Effector CD4-positive, alpha-beta T cell (primary cell): Measurements from ENCODE around the gene RUNX3.
"Not testable (repeated sequence)": the region's sequence is repeated elsewhere in the genome, so short reads cannot be mapped to it uniquely, and the experiment has no call there.

Experiments used
- DNase-seq: peaks from one replicate; pipeline ENCODE4 v3.0.0-alpha.2; 2020

The RUNX3 gene

DNA sequence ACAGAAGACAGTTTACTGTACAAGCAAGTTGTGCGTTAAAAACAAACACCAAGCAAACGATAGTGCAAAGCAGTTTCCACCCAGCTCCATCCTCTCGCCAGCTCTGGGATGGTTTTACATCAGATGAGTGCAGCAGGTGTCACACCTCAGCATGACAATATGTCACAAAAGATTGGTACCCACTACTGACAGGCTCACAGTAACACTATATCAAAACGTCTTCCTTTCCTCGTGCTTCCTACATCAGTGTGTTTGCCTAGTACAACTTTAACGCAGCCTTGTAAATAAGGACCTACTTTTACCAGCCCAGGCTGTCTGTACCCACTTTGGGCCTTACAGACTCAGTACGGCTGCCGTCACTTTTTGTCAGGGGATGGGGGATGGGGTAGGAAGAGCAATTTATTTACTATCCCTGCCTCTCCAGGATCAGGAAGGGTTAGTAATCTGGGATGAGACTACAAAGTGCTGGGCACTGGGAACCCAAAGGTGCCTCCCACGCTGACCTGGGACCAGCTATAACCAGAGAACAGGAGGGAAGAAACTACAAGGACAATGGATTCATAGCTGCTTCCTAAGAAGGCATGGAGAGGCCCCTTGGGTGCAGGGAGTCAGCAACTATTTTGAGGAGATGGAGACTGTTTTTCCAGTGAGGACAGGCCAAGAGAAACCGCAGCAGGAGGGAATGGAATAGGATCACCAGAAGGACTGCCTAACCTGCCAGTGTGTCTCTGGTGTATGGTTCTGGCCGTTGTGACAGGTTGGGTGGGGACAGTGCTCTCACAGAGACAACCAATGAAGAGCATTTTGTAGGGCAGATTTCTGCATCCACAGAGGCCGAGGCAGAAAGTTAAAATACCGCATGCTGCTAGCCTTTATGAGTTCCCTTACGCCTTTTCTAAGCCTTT is 30.2 kb downstream of the RUNX3 start:
- DNase-seq, result no peak

DNA sequence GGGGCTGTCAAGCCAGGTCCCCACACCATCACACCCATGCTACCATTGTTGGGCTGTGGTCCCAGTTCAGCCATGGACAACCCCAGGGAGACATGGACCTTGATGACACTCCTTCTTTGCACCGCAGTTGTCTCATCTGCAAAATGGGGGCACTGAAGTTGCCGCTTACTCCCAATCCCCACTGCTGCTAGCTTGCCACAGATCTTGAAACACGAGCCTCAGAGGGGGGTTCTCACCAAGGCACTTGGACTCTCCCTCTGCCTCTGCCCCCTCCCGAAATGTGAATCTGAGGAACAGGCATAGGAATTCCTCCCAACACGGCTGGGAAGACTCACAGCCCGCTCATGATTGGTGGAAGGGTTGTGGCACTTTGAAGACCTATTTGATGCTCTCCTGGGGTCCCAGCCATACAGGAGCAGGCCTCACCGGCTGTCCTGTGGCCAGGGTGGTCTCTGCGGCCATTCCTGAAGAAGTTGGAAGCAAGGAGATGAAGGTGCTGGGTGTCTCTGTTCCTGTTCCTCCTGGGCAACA is 31.1 kb downstream of the RUNX3 start:
- DNase-seq, result no peak

DNA sequence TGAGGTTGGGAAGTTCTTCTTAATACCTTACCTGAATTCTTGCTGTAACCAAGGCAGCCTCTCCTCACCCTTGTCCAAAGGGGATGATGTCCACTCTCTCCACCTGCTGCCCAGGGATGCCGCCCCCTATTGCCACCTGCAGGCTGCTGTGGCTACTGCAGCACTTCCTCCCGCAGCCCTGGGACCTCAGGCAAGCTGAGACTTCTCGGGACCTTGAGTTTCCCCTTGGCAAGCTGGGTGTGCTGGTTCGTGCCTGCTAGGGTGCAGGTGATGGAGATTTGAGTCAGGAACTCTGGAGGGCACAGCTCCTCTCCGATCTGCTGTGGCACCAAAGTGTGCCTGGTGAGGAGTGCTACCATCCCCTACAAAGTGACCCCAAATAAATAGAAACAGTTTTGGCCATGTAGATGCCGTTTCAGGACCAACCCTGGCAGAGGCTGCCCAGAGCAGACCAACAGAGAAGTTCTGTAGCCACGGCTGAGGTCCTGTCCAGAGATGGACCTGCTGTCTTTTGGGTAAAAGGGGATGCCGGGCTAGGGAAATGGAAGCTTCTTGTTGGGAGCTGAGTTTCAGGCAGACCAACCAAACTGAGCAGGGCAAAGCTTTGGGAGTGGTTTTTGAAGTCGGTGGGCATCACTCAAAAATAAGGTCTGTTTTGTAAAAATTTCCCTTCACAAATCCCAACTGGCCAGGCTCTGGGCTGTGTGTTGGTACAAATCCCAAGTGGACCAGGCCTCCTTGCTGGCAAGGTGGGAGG is 31.7 kb downstream of the RUNX3 start:
- no peak for DNase-seq

DNA sequence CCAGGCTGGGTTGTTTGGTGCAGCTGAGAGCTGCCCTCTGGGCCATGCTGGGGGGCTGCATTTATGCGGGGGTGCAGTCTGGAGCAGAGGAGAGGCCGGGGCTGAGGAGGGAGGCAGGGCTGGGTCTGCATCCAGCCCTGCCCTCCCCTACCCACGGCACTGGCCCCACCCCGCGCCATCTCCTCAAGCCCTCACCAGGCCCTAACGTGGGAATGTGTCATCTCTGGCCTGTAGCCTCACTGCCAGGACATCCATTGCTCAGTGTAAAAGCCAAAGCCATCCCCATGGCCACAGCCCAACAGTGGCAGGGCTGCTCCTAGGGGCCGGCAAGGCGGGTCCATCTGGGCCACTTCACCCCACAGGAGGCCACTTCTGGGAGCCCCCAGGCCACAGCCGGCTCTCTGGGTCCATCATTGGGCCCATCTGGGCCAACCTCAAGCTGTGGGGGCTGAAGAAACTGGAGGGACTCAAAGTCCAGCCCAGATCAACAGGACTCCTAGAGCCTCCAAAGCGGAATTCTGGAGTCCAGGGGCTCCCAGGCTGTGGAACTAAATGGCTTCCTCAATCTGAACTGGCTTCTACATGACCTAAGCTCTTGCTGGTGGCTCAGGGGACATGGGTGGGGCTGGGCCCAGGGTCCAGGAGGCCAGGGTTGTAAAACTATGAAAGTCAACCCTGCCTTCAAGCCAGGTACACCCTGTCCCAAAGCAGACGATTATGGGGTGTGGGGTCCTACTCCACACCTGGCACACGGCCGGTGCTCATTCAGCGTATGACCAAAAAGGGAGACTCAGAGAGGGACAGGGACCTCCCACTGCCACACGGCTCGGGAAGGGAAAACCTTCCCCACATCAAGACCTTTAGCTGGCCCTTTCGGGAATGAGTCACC is 32.6 kb downstream of the RUNX3 start:
- no peak for DNase-seq

DNA sequence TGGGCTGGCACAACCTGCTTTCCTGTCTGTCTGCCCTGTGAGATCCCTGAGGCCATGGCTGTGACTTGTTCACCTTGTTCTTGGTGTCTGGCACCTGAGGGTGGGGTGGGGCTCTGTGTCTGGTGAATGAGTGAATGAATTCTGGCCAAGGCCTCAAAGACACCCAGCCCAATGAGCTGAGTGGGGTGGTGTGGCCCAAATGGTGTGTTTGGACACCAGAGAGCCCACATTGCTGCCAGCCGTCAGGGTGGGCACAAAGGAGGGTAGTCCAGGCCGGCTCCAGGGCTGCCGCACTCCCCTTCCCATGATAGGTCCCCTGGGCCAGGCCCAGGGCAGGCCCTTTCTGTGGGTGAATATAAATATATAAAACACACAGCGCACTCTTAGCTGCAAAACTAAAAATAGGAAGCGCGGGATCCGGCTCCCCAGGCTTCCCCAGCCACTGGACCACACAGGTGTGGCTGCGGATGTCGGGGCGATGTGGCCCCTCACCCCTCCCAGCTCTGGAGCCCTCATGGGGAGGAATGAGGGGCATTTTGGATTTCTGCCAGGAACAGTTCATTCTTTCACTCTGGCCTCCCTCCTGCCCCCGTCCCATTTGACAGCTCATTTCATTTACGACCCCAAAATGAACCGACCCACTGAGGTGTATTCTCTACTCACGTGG is 33.3 kb downstream of the RUNX3 start:
- no peak for DNase-seq

DNA sequence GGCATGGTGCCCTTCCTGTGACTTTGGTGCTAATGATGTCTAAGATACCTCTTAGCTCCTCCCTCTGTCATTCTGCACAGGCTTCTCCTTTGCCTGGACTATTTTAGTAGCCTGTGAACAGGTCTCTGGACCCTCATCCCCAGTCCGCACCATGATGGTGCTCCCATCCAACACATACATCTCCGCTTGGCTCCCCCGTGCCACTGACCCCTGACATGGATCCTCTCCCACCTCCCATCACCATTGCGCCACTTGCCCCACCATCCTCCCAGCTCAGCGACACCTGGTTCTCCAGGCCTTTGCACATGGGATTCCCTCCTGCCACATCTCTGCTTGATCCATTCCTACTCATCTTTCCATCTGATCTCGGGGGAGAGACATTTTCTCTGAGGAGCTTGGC is 33.9 kb downstream of the RUNX3 start:
- DNase-seq, result no peak

DNA sequence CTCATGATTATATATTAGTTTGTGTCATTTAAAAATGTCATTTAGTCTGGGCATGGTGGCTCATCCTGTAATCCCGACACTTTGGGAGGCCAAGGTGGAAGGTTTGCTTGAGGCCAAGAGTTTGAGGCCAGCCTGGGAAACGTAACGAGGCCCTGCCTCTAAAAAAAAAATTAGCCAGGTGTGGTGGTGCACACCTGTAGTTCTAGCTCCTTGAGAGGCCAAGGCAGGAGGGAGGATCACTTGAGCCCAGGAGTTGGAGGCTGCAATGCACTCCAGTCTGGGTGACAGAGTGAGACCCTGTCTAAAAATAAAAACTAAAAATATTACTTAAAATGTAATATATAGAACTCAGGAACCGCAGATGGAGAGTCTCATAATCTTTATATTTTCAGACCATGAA is 34.6 kb downstream of the RUNX3 start:
- no peak for DNase-seq

DNA sequence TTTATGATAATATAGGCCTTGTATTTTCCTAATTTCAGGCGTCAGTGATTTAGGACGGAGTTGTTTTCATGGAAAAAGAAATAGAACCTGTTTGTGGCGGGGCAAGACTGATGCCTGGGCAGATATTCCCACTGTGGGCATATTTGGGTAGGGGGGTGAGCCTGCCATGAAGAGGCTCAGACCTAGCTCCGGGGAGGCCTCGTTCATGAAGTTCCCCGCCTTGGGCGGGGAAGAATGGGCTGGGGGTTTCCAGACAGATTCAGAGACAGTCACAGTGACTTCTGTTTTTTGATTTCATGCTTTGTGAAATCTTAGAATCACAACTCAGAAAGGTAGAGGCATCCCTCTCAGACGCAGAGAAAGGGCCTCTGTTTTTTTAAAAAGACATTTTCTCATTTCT is 36.1 kb downstream of the RUNX3 start:
- no peak for DNase-seq

DNA sequence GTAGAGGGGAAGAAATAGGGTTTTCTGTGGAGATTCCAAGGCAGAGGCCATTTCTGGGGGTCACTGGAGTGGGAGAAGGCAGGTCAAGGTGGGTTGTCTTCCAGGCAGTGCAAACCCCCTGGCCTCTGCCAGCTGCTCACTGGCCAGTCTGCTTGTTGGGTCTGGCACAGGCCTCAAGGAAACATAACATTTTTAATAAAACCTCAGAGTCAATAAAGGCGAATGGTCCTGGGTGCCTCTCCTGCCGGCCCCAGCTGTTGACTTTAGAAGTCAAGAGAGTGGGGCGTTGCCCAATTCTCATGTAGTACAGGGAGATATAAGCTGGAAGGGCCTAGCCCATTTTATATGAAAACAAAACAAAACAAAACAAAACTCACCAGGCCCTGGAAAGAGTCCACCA is 36.6 kb downstream of the RUNX3 start:
- DNase-seq, result no peak

DNA sequence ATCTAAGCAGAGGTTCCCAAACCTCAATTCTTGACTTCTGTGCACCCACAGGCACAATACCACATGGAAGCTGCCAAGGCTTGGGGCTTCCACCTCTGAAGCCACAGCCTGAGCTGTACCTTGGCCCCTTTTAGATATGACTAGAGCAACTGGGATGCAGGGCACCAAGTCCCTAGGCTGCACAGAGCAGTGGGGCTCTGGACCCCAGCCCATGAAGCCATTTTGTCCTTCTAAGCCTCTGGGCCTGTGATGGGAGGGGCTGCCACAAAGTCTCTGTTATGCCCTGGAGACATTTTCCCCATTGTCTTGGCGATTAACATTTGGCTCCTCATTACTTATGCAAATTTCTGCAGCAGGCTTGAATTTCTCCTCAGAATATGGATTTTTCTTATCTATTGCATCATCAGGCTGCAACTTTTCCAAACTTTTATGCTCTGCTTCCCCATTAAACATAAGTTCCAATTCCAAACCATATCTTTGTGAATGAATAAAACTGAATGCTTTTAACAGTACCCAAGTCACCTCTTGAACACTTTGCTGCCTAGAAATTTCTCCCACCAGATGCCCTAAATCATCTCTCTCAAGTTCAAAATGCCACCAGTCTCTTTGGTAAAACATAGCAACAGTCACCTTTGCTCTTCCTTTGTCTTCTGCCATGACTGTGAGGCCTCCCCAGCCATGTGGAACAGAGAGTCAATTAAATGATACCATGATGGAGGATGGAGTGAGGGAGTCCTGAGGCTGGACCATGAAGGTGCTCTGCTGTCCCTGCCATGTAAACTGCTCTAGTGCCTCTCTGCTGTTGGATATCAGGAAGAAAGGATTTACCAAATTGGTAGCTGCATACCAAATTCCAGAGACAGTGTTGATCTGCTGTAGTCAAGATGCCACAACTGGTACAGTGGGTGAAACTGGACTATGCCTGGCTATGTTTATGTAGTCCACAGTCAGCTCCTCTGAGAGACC is 37.6 kb downstream of the RUNX3 start:
- no peak for DNase-seq

DNA sequence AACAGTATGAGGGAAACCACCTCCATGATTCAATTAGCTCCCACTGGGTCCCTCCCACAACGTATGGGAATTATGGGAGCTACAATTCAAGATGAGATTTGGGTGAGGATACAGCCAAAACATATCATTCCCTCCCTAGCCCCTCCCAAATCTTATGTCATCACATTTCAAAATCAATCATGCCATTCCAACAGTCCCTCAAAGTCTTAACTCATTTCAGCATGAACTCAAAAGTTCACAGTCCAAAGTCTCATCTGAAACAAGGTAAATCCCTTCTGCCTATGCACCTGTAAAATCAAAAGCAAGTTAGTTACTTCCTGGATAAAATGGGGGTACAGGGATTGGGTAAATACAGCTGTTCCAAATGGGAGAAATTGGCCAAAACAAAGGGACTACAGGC is 38.7 kb downstream of the RUNX3 start:
- not testable (repeated sequence) for DNase-seq

DNA sequence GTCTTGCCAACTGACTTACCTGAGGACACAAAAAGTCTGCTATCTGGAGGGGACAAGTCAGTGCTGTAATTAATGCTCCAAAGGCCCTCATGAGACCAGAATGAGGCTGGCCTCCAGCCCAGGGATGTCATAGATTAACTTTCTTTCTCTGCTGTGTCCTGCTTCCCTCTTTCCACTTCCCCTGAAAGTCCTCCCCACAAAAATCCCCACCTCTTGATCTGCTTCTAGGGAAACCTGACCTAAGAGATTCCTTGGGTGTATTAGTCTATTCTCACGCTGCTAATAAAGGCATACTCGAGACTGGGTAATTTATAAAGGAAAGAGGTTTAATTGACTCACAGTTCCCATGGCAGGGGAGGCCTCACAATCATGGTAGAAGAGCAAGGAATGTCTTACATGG is 39.2 kb downstream of the RUNX3 start:
- DNase-seq, result no peak

DNA sequence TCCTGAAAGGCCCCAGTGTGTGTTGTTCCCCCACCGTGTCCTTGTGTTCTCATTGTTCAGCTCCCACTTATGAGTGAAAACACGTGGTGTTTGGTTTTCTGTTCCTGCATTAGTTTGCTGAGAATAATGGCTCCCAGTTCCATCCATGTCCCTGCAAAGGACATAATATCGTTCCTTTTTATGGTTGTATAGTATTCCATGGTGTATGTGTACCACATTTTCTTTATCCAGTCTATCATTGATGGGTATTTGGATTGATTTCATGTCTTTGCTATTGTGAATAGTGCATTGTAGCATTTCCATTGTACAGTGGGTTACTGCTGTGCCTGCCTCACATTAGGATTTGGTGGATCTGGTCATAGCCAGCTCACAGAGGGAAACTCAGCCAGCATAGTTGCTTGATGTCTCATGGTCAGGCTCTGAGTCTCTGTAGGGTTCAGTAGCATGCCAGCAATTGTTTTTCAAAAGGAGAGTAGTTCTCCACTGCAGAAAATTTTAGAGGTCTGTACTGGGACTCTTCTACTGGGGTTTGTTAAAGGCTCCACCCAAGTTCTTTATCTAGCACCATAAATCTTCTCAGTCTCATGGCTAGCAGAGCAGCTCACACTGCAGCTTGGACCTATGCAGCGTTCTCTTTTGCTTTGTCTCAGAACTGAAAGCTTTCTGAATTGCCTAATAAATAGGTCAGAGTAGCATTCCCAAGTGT is 41.0 kb downstream of the RUNX3 start:
- no peak for DNase-seq

DNA sequence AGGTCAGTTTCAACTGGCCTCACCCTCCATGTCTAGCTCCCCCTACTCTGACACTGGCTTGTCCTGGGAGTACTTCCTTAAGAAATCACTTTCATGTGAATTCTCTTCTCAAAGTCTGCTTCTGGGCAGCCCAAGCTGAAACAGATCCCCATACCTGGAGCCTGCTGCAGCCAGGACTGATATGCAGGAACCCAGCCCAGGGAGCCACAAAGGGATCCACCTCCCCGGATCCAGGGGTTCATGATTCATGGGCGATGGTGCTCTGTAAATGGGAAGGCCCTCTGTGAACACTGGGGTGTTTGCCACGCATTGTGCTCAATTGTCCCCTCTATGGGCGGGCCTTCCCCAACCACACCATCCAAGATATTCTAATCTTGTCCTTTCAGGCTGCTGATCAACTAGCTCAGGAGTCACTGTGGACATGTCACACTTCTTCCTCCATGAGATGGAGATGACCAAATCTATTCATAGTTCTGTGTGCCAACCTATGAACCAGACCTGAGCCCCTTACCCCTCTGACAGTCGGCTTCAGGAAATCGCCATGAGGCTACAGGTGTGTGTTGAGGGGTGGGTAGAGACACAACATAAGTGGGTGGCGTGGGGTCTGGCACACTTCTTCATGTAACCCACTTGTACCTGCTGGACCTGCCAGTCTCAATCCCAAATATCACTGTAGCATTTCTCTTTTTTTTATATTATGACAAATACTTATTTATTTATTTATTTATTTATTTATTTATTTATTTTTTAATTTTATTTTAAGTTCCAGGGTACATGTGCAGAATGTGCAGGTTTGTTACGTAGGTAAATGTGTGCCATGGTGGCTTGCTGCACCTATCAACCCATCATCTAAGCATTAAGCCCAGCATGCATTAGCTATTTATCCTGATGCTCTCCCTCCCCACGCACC is 41.8 kb downstream of the RUNX3 start:
- no peak for DNase-seq

DNA sequence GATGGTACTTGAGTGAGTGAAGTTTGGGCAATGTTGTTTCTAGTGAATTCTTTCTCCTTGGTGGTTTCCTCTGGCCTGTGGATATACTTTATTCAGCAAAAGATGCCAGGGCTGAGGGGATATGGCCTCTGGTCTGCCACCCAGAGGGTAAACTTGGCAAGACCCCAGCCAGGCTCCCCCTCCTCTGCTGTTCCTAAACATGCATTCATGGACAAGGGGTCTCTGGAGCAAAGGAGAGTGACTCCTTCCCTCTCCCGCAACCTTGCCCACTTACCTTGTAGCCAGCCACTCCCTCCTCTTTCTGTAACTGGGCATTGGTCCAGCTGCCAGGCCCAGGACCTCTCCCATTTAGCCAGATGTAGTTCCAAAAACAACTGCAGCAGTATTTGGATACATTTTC is 43.8 kb downstream of the RUNX3 start:
- DNase-seq, result no peak

DNA sequence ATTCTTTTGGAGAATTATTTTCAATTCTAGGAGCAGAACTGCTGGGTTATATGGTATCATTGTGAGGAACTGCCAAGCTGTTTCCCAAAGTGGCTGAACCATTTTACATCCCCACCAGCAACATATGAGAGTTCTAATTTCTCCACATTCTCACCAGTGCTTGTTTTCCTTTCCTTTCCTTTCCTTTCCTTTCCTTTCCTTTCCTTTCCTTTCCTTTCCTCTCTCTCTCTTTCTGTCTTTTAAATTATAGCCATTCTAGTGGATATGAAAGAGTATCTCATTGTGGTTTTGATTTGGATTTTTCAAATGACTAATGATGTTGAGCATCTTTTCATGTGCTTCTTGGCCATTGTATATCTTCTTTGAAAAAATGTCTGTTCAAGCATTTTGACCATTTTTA is 45.3 kb downstream of the RUNX3 start:
- no peak for DNase-seq

DNA sequence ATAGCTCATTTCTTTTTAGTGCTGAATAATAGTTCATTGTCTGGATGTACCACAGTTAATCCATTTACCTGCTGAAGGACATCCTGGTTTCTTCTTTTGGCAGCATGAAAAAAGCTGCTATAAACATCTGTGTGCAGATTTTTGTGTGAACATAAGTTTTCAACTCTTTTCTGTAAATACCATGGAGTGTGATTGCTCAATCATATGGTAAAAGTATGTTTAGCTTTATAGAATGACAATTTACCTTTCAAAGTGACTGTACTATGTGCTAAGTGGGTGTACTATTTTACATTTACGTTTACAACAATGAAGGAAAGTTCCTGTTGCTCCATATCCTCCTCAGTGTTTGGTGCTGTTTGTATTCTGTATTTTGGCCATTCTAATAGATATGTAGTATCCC is 49.0 kb downstream of the RUNX3 start:
- DNase-seq, result no peak

DNA sequence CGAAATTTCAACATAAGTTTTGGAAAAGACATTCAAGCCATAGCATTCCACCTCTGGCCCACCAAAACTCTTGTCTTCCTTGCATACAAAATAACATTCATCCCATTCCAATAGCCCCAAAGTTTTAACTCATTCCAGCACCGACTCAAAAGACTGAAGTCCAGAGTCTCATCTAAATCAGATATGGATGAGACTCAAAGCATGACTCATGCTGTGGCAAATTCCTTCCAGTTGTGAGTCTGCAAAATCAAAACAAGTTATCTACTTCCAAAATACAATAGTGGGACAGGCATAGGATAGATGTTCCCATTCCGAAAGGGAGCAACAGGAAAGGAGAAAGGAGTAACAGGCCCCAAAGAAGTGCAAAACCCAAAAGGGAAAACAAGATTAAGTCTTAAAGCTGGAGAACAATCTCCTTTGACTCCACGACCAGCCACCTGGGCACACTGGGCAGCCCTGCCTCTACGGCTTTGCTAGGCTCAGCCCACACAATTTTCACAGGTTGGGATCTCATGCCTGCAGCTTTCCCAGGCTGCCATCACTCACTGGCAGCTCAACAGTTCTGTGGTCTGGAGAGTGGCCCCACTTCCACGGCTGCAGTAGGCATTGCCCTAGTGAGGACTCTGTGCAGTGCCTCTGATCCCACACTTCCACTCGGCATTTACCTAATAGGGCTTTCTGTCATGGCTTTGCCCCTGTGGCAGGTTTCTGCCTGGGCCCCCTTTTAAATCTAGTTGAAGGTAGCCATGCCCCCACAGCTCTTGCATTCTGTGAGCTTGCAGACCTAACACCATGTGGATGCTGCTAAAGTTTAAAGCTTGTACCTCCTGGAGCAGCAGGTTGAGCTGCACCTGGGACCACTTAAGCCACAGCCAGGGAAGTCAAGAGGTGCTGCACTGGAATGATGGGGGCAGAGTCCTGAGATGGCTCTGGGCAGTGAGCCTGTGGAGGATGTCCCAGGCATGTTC is 51.0 kb downstream of the RUNX3 start:
- no peak for DNase-seq
